Epidermal melanocyte (primary cell): ENCODE results near the gene SCUBE3.

Source experiments
- DNase-seq: peaks from one replicate; pipeline ENCODE4 v3.0.0; 2011; ENCODE audit warnings: low spot score; ENCODE audit not compliant: insufficient read length

SCUBE3 gene

GRCh38 chr6:35209081-35209480, 4.7 kb upstream of the SCUBE3 start:
- no peak for DNase-seq

GRCh38 chr6:35209622-35210247, 4.0 kb upstream of the SCUBE3 start:
- DNase-seq: no peak

GRCh38 chr6:35213298-35213791, 411 bp upstream of the SCUBE3 start:
- no peak for DNase-seq

- no peak for DNase-seq
These were observed 1.3 kb downstream of the SCUBE3 start for GRCh38 chr6:35214869-35215664.

GRCh38 chr6:35215665-35216411, 2.1 kb downstream of the SCUBE3 start:
- peak; percentile 11 for DNase-seq

GRCh38 chr6:35216412-35216732, 2.6 kb downstream of the SCUBE3 start:
- DNase-seq: no peak

GRCh38 chr6:35216851-35217811, 3.4 kb downstream of the SCUBE3 start:
- DNase-seq: no peak

GRCh38 chr6:35218021-35218420, 4.3 kb downstream of the SCUBE3 start:
- no peak for DNase-seq

GRCh38 chr6:35218456-35218855, 4.7 kb downstream of the SCUBE3 start:
- no peak for DNase-seq

GRCh38 chr6:35219683-35220326, 6.0 kb downstream of the SCUBE3 start:
- DNase-seq: no peak

GRCh38 chr6:35220711-35221110, 7.0 kb downstream of the SCUBE3 start:
- no peak for DNase-seq

GRCh38 chr6:35223396-35223795, 9.6 kb downstream of the SCUBE3 start:
- DNase-seq: no peak

GRCh38 chr6:35224720-35225119, 11.0 kb downstream of the SCUBE3 start:
- DNase-seq: no peak

- no peak for DNase-seq
These were observed 14.7 kb downstream of the SCUBE3 start for GRCh38 chr6:35228481-35228880.

GRCh38 chr6:35229304-35229703, 15.5 kb downstream of the SCUBE3 start:
- no peak for DNase-seq

GRCh38 chr6:35230498-35230897, 16.7 kb downstream of the SCUBE3 start:
- no peak for DNase-seq

GRCh38 chr6:35230950-35231349, 17.2 kb downstream of the SCUBE3 start:
- DNase-seq: no peak

GRCh38 chr6:35231563-35231962, 17.8 kb downstream of the SCUBE3 start:
- DNase-seq: no peak

- no peak for DNase-seq
These were observed 21.1 kb downstream of the SCUBE3 start for GRCh38 chr6:35234901-35235300.

GRCh38 chr6:35236223-35236622, 22.5 kb downstream of the SCUBE3 start:
- no peak for DNase-seq

- DNase-seq: no peak
These were observed 23.7 kb downstream of the SCUBE3 start for GRCh38 chr6:35237476-35237875.
